ENCODE results near the gene C5orf58.

- TF ChIP-seq POLR2A (IDR thresholded peaks at IDR 0.05; ENCODE audit: low read depth, low read length): no peak
- TF ChIP-seq CTCF (IDR thresholded peaks at IDR 0.05 in 2 of 3, conservative IDR thresholded peaks at IDR 0.05 in 1 of 3; ENCODE audit: control insufficient read depth in 2 of 3, extremely low read depth in 1 of 3, insufficient read depth in 1 of 3, low read depth in 3 of 3, low read length in 3 of 3): no peak
- no peak for TF ChIP-seq CHD2 (IDR thresholded peaks at IDR 0.05; ENCODE audit: borderline replicate concordance, low read depth, low read length)
- TF ChIP-seq NR2C1 (IDR thresholded peaks at IDR 0.05): no peak
- TF ChIP-seq RAD21 (IDR thresholded peaks at IDR 0.05; ENCODE audit: insufficient read depth, low read depth, low read length): no peak
Observed at GRCh38 chr5:170190436-170191134, 42.2 kb upstream of the C5orf58 start.

Measured in GM12878 (cell line).